Measurements from ENCODE around the gene MED1.
"Not testable (repeated sequence)": the region's sequence is repeated elsewhere in the genome, so short reads cannot be mapped to it uniquely, and the experiment has no call there.

MED1 gene

DNA sequence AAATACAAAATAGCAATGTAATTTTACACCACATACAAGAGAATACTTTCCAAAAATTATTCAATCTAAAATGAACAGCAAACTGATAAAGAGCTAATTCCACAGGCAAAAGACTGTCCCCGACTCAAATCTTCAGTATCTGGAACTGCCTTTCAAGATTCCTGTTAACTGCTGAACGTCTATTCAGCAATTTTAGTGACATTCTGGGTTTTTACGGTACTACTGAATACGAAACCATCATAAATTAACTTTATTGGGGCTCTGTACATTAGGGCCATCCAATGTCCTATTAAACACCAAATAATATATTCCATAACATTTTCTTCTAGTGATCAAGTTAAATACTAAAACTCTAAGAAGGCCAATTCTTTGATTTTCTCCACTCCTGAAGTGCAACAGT lies 51.3 kb downstream of the MED1 start:
- Histone ChIP-seq H3K27ac (ENCODE audit: low read length) (peak overlapping the region; percentile 56), H3K9me3 (ENCODE audit: control insufficient read depth in 1 of 2, low read length in 2 of 2) (no peaks in the 10 kb centered on the region), H3K4me1 (ENCODE audit: control insufficient read depth in 1 of 2, insufficient read depth in 2 of 2, low read length in 2 of 2) (peaks cover 7 to 14% of the 10 kb centered on the region in 2 donors), H3K27me3 (ENCODE audit: low read depth, low read length) (no peaks in the 10 kb centered on the region), H3K4me3 (ENCODE audit: low read depth in 1 of 2, low read length in 2 of 2) (peak overlapping the region; percentile 86 to 96), H3K36me3 (ENCODE audit: control insufficient read depth in 1 of 2, insufficient read depth in 2 of 2, low read length in 2 of 2) (peaks cover 0 to 1% of the 10 kb centered on the region in 2 donors)

GRCh38 chr17:39393736-39394135 lies 57.3 kb downstream of the MED1 start:
- H3K9me3 ChIP-seq (ENCODE audit: control insufficient read depth in 1 of 2, low read length in 2 of 2): no peaks in the 10 kb centered on the region
- no peaks in the 10 kb centered on the region for H3K27me3 ChIP-seq (ENCODE audit: low read depth, low read length)
- no peak overlapping the region for H3K4me3 ChIP-seq (ENCODE audit: low read depth in 1 of 2, low read length in 2 of 2)
- no peak overlapping the region for H3K27ac ChIP-seq (ENCODE audit: low read length)
- H3K36me3 ChIP-seq (ENCODE audit: control insufficient read depth in 1 of 2, insufficient read depth in 2 of 2, low read length in 2 of 2): no peaks in the 10 kb centered on the region
- H3K4me1 ChIP-seq (ENCODE audit: control insufficient read depth in 1 of 2, insufficient read depth in 2 of 2, low read length in 2 of 2): no peaks in the 10 kb centered on the region

GRCh38 chr17:39391448-39391847 lies 59.6 kb downstream of the MED1 start:
- Histone ChIP-seq H3K36me3 (ENCODE audit: control insufficient read depth in 1 of 2, insufficient read depth in 2 of 2, low read length in 2 of 2) (peaks cover 0 to 9% of the 10 kb centered on the region in 2 donors), H3K9me3 (ENCODE audit: control insufficient read depth in 1 of 2, low read length in 2 of 2) (no peaks in the 10 kb centered on the region), H3K4me3 (ENCODE audit: low read depth in 1 of 2, low read length in 2 of 2) (no peak overlapping the region), H3K27me3 (ENCODE audit: low read depth, low read length) (no peaks in the 10 kb centered on the region), H3K27ac (ENCODE audit: low read length) (no peak overlapping the region), H3K4me1 (ENCODE audit: control insufficient read depth in 1 of 2, insufficient read depth in 2 of 2, low read length in 2 of 2) (no peaks in the 10 kb centered on the region)

GRCh38 chr17:39385040-39385439 lies 66.0 kb downstream of the MED1 start:
- no peaks in the 10 kb centered on the region for H3K4me1 ChIP-seq (ENCODE audit: control insufficient read depth in 1 of 2, insufficient read depth in 2 of 2, low read length in 2 of 2)
- no peak overlapping the region for H3K27ac ChIP-seq (ENCODE audit: low read length)
- no peak overlapping the region for H3K4me3 ChIP-seq (ENCODE audit: low read depth in 1 of 2, low read length in 2 of 2)
- H3K27me3 ChIP-seq (ENCODE audit: low read depth, low read length): no peaks in the 10 kb centered on the region
- no peaks in the 10 kb centered on the region for H3K9me3 ChIP-seq (ENCODE audit: control insufficient read depth in 1 of 2, low read length in 2 of 2)
- peaks cover 0 to 9% of the 10 kb centered on the region in 2 donors for H3K36me3 ChIP-seq (ENCODE audit: control insufficient read depth in 1 of 2, insufficient read depth in 2 of 2, low read length in 2 of 2)

GRCh38 chr17:39380144-39380543 lies 70.9 kb downstream of the MED1 start:
- no peaks in the 10 kb centered on the region for H3K4me1 ChIP-seq (ENCODE audit: control insufficient read depth in 1 of 2, insufficient read depth in 2 of 2, low read length in 2 of 2)

DNA sequence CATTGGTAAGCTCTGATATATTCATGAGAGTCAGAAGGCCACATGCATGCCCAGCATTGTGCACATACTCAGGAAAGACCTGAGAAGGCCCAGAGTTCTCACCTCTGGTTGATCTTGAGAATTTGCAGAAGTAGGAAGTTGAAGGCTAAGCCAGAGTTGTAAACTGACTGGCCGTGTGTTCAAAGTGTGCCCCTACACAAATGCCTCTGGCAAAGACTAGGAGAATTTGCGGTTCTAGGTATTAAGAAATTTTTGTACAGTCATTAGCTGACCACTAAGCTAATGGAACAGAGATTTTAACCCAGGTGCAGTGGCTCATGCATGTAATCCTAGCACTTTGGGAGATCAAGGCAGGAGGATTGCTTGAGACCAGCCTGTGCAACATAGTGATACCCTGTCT lies 74.6 kb downstream of the MED1 start:
- no peaks in the 10 kb centered on the region for H3K9me3 ChIP-seq (ENCODE audit: control insufficient read depth in 1 of 2, low read length in 2 of 2)
- H3K27me3 ChIP-seq (ENCODE audit: low read depth, low read length): no peaks in the 10 kb centered on the region
- H3K27ac ChIP-seq (ENCODE audit: low read length): no peak overlapping the region
- H3K36me3 ChIP-seq (ENCODE audit: control insufficient read depth in 1 of 2, insufficient read depth in 2 of 2, low read length in 2 of 2): no peaks in the 10 kb centered on the region
- H3K4me1 ChIP-seq (ENCODE audit: control insufficient read depth in 1 of 2, insufficient read depth in 2 of 2, low read length in 2 of 2): peaks cover 0 to 10% of the 10 kb centered on the region in 2 donors
- no peak overlapping the region for H3K4me3 ChIP-seq (ENCODE audit: low read depth in 1 of 2, low read length in 2 of 2)

More at GRCh38 chr17:39380144-39380543, 70.9 kb downstream of the MED1 start:
- Histone ChIP-seq H3K27me3 (ENCODE audit: low read depth, low read length) (no peaks in the 10 kb centered on the region), H3K4me3 (ENCODE audit: low read depth in 1 of 2, low read length in 2 of 2) (no peak overlapping the region), H3K27ac (ENCODE audit: low read length) (no peak overlapping the region), H3K36me3 (ENCODE audit: control insufficient read depth in 1 of 2, insufficient read depth in 2 of 2, low read length in 2 of 2) (no peaks in the 10 kb centered on the region), H3K9me3 (ENCODE audit: control insufficient read depth in 1 of 2, low read length in 2 of 2) (no peaks in the 10 kb centered on the region)

DNA sequence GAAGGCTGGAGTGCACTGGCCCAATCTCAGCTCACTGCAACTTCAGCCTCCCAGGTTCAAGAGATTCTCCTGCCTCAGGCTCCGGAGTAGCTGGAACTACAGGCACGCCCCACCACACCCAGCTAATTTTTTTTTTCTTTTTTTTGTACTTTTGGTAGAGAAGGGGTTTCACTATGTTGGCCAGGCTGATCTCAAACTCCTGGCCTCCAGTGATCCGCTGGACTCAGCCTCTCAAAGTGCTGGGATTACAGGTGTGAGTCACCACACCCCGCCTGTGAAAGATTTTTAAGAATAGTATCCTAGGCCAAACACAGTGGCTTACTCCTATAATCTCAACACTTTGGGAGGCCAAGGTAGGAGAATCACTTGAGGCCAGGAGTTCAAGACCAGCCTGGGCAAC lies 83.3 kb downstream of the MED1 start:
- not testable (repeated sequence) for H3K27ac ChIP-seq (ENCODE audit: low read length); H3K36me3 ChIP-seq (ENCODE audit: control insufficient read depth in 1 of 2, insufficient read depth in 2 of 2, low read length in 2 of 2); H3K9me3 ChIP-seq (ENCODE audit: control insufficient read depth in 1 of 2, low read length in 2 of 2); H3K4me3 ChIP-seq (ENCODE audit: low read depth in 1 of 2, low read length in 2 of 2); H3K27me3 ChIP-seq (ENCODE audit: low read depth, low read length)
- peaks cover 0 to 22% of the 10 kb centered on the region in 2 donors for H3K4me1 ChIP-seq (ENCODE audit: control insufficient read depth in 1 of 2, insufficient read depth in 2 of 2, low read length in 2 of 2)

GRCh38 chr17:39365872-39366271 lies 85.2 kb downstream of the MED1 start:
- no peaks in the 10 kb centered on the region for H3K27me3 ChIP-seq (ENCODE audit: low read depth, low read length)
- H3K36me3 ChIP-seq (ENCODE audit: control insufficient read depth in 1 of 2, insufficient read depth in 2 of 2, low read length in 2 of 2): no peaks in the 10 kb centered on the region
- H3K4me3 ChIP-seq (ENCODE audit: low read depth in 1 of 2, low read length in 2 of 2): peak overlapping the region in 1 of 2 donors; percentile 16
- no peaks in the 10 kb centered on the region for H3K9me3 ChIP-seq (ENCODE audit: control insufficient read depth in 1 of 2, low read length in 2 of 2)
- H3K4me1 ChIP-seq (ENCODE audit: control insufficient read depth in 1 of 2, insufficient read depth in 2 of 2, low read length in 2 of 2): peaks cover 0 to 19% of the 10 kb centered on the region in 2 donors
- H3K27ac ChIP-seq (ENCODE audit: low read length): peak overlapping the region; percentile 68

DNA sequence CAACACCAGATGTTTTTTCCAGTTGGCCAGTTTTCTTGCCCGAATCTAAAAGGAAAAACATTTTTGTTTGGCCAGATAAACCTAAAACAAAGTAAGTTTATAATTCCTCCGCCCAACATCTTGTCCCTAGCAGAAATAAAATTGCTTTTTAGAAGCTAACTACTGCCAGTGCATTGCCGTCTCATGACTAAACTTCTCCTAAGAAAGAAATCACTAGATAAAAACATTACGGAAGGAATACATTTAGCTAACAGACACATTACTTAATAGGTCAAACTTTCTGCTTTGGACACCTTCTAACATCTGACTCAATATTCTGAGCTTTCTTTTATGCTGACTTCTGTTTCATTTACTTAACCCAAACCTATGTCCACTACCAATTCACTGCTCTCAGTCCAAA lies 85.8 kb downstream of the MED1 start:
- peak overlapping the region; percentile 68 for H3K27ac ChIP-seq (ENCODE audit: low read length)
- no peak overlapping the region for H3K4me3 ChIP-seq (ENCODE audit: low read depth in 1 of 2, low read length in 2 of 2)
- H3K9me3 ChIP-seq (ENCODE audit: control insufficient read depth in 1 of 2, low read length in 2 of 2): no peaks in the 10 kb centered on the region
- no peaks in the 10 kb centered on the region for H3K36me3 ChIP-seq (ENCODE audit: control insufficient read depth in 1 of 2, insufficient read depth in 2 of 2, low read length in 2 of 2)
- no peaks in the 10 kb centered on the region for H3K27me3 ChIP-seq (ENCODE audit: low read depth, low read length)
- peaks cover 0 to 19% of the 10 kb centered on the region in 2 donors for H3K4me1 ChIP-seq (ENCODE audit: control insufficient read depth in 1 of 2, insufficient read depth in 2 of 2, low read length in 2 of 2)

- Histone ChIP-seq H3K4me3 (ENCODE audit: low read depth in 1 of 2, low read length in 2 of 2) (no peak overlapping the region), H3K4me1 (ENCODE audit: control insufficient read depth in 1 of 2, insufficient read depth in 2 of 2, low read length in 2 of 2) (peaks cover 0 to 19% of the 10 kb centered on the region in 2 donors), H3K9me3 (ENCODE audit: control insufficient read depth in 1 of 2, low read length in 2 of 2) (no peaks in the 10 kb centered on the region), H3K36me3 (ENCODE audit: control insufficient read depth in 1 of 2, insufficient read depth in 2 of 2, low read length in 2 of 2) (no peaks in the 10 kb centered on the region), H3K27me3 (ENCODE audit: low read depth, low read length) (no peaks in the 10 kb centered on the region), H3K27ac (ENCODE audit: low read length) (peak overlapping the region; percentile 68)
Measured at GRCh38 chr17:39364236-39365025, 86.6 kb downstream of the MED1 start.

DNA sequence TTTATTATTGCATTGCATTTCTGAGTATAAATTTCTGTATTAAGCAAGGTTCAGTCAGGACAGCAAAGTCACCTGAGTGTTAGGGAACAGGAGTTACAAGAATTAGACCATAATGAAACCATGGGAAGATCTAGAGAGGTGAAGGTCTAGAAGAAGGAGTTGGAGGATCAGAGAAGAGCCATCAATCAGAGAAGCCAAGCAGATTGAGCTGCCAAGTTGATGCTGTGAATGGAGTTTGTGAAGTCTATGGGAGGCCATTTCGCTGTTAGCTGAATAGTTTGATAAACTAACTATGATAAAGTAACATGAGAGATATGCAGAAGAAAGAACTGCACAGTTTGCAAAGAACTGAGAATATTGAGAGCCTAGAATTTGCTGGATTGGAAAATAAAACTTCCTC lies 90.0 kb downstream of the MED1 start:
- H3K4me3 ChIP-seq (ENCODE audit: low read depth in 1 of 2, low read length in 2 of 2): no peak overlapping the region
- no peak overlapping the region for H3K27ac ChIP-seq (ENCODE audit: low read length)
- H3K4me1 ChIP-seq (ENCODE audit: control insufficient read depth in 1 of 2, insufficient read depth in 2 of 2, low read length in 2 of 2): peaks cover 0 to 21% of the 10 kb centered on the region in 2 donors
- no peaks in the 10 kb centered on the region for H3K36me3 ChIP-seq (ENCODE audit: control insufficient read depth in 1 of 2, insufficient read depth in 2 of 2, low read length in 2 of 2)
- H3K27me3 ChIP-seq (ENCODE audit: low read depth, low read length): no peaks in the 10 kb centered on the region
- H3K9me3 ChIP-seq (ENCODE audit: control insufficient read depth in 1 of 2, low read length in 2 of 2): no peaks in the 10 kb centered on the region

DNA sequence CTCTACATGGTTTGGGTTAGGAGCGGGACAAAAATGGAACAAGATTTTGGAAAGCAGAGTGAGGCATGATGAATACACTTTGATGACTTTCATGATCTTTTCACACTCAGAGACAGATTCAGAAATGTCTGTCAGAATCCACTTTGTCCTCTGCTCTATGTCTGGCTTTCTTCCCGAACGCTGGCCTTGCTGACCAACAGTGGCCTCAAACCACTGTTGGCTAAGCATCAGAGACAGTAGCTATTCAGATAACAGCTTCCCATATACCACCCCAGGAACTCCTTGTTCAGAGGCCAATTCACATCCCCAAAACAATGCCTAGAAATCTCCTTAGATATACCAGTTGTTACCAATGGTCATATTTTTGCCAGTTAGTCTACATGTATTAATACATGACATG lies 90.5 kb downstream of the MED1 start:
- H3K4me3 ChIP-seq (ENCODE audit: low read depth in 1 of 2, low read length in 2 of 2): no peak overlapping the region
- H3K9me3 ChIP-seq (ENCODE audit: control insufficient read depth in 1 of 2, low read length in 2 of 2): no peaks in the 10 kb centered on the region
- peaks cover 0 to 17% of the 10 kb centered on the region in 2 donors for H3K4me1 ChIP-seq (ENCODE audit: control insufficient read depth in 1 of 2, insufficient read depth in 2 of 2, low read length in 2 of 2)
- no peak overlapping the region for H3K27ac ChIP-seq (ENCODE audit: low read length)
- no peaks in the 10 kb centered on the region for H3K27me3 ChIP-seq (ENCODE audit: low read depth, low read length)
- no peaks in the 10 kb centered on the region for H3K36me3 ChIP-seq (ENCODE audit: control insufficient read depth in 1 of 2, insufficient read depth in 2 of 2, low read length in 2 of 2)

All from muscle layer of duodenum (tissue), 2 donors.